Activated CD4-positive, CD25-positive, alpha-beta regulatory T cell treated with anti-CD3 and anti-CD28 coated beads, Interleukin-2, amount 50 U/mL, for 16 hours (primary cell): ENCODE data around the gene OLFM1.

Experiments
- DNase-seq: peaks from one replicate; pipeline ENCODE4 v3.0.0-alpha.2; 2020; ENCODE audit warnings: low read depth, low spot score

OLFM1 gene

DNA sequence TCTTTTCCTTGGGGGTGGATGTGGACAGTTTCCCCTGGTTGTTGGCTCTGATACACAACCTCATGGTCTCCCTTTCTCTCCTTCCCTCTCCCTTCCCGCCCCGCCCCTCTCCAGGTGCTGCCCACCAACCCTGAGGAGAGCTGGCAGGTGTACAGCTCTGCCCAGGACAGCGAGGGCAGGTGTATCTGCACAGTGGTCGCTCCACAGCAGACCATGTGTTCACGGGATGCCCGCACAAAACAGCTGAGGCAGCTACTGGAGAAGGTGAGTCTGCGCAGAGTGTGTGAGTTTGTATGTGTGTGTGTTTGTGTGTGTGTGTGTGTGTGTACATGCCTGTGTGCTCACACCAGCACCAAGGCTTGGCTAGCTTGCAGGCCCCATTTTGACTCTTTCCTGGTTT, 2.6 kb downstream of the OLFM1 start:
- DNase-seq: no peak

- DNase-seq: no peak
Observed at GRCh38 chr9:135090547-135090946, 3.1 kb downstream of the OLFM1 start.

- DNase-seq: no peak
Observed at GRCh38 chr9:135091545-135091944, 4.1 kb downstream of the OLFM1 start.

DNA sequence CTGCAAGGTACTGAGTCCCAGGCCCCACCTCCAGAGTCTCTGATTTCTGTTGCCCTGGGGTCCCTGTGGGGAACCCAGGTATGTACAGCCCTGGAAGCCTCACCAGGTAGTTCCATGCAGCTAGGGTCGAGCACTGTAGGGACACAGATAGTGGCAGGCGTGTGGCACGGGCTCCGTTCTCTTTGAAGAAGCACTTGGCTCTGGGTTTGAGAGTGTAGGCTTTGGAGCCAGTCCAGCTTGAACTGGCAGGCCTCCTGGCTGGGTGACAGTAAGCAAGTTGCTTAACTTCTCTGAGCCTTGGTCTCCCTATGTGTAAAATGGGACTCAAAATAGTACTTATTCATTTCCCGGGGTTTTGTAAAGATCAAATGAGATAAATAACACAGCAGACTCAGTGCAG, 5.6 kb downstream of the OLFM1 start:
- no peak for DNase-seq

GRCh38 chr9:135093911-135094584, 6.6 kb downstream of the OLFM1 start:
- DNase-seq: no peak

- no peak for DNase-seq
Observed at GRCh38 chr9:135095470-135096407, 8.3 kb downstream of the OLFM1 start.

DNA sequence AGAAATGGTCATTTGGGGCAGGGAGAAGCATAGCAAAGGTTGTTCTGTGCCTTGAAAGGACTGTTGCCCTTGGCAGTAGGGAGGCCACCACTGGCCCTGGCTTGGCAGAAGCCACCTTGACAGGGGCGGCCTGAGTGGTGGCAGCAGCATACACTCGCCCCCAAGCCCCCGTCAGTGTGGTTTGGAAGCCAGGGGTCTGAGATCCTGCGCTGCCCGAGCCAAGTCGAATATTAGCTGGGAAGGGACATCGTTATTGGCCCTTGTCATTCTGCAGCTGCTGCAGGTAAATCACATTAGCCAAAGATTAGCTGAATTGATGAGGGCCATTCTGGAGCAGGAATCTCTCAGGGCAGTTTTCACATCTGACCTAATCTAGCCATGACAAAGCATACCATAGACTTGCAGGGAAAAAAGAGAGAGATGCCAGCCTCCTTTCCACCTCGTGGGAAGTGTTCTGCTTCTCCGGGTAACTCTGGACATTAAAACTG, 9.0 kb downstream of the OLFM1 start:
- no peak for DNase-seq

DNA sequence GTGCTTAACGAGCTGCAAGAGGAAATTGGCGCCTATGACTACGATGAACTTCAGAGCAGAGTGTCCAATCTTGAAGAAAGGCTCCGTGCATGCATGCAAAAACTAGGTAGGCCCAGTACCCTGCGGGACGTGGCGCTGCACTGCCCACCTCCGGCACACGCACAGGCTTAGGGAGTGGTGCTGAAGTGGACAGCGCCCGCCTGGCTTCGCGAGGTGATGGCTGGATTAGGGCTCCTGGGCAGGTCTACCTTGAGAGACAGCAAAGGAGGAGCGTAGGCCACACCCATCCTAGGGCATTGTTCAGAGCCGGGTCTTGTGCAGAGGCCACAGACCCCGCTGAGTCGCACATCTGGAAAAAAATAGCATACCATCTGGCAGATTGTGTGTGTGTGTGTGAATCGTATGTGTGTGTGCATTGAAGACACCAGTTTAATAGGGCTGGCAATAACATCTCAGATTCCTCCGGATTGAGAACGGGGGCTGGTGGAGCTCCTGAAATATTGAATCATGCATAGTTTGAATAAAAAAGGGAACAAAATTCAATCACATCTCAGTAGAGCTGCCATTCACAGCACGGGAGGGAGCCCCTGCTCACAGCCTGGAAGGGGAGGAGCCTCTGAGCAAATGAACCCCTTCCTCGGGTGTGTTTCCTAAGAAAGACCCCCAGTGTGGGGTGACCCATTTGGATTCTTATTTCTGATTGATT, 11.1 kb downstream of the OLFM1 start:
- no peak for DNase-seq

DNA sequence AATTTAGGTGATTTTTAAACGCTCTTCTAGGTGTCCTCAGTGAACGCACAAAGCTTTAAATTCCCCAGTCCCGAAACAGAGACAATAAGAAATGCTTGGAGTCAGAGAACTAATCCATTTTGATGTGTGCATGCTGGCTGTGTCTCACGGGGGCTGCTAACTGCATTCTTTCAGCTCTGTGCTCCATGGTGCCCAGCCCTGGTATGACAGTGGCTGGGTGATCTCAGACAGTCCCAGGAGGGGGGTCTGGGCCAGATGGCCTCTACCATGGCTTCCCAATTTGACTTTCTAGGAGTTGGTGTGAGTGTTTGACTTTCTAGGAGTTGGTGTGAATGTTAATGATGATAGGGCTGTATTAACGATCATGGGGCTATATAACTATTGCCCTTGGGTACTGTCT, 12.1 kb downstream of the OLFM1 start:
- DNase-seq: no peak

GRCh38 chr9:135100241-135100681, 12.8 kb downstream of the OLFM1 start:
- no peak for DNase-seq

GRCh38 chr9:135100725-135101410, 13.4 kb downstream of the OLFM1 start:
- DNase-seq: no peak

GRCh38 chr9:135101486-135101885, 14.0 kb downstream of the OLFM1 start:
- no peak for DNase-seq

GRCh38 chr9:135101926-135102325, 14.5 kb downstream of the OLFM1 start:
- DNase-seq: no peak

DNA sequence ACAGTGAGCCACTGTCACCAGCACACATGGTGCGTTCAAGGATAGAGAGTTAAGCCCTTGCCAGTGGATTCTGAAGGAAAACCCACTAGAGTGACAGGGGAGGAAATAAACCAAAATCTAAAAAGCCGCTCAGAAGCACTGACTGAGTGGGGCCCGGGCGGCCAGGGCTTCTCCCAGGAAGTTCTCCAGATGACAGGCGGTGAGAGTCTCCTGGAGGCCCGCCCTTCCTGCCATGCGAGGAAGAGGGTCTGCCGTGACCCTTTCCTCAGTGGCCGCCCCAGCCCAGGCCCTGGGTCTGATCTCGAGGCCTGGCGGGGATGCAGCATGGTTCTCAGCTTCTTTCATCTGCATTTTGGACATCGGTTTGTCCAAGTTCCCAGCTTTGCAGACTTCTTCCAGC, 14.9 kb downstream of the OLFM1 start:
- DNase-seq: no peak

DNA sequence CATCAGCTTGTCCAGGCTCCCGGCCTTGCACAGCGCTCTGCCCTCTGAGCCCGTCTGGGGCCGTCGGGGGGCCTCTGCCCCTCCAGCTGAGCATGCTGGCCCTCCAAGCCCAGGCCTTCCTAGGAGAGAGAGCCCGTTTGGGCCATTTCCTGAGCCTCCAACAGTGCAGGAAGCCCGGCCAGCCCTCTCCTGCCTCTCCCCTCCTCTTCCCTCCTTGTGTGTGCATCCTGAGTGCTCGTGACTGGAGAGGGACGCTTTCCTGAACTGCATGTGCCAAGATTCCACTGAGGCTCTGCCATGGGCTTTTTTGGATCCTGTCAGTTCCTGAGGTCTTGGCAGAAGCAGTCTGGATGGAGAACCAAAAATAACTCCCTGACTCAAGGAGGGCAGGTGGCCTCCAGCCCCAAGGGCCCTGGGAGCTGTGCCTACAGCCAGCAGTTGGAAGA, 15.6 kb downstream of the OLFM1 start:
- DNase-seq: no peak

- DNase-seq: no peak
Observed at GRCh38 chr9:135103931-135104639, 16.6 kb downstream of the OLFM1 start.

DNA sequence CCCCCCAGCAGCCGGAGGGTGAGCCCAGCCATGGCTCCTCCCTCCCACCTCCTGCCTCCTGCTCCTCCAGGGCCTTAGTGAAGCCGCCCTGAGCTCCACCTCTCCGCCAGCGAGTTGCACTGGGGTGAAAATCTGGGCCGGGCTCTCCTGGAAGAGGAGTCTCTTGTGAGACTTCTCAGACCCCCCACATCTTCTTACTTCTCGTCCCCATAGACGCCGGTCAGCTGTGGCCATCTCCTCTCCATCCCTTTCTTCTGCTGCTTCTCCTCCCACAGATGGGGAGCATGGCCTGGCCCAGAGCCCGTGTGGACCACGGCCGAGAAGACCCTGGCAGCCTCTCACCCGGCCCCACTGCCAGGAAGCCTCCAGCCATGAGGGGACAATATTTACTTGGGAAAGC, 17.3 kb downstream of the OLFM1 start:
- no peak for DNase-seq

GRCh38 chr9:135105211-135105745, 17.8 kb downstream of the OLFM1 start:
- no peak for DNase-seq

DNA sequence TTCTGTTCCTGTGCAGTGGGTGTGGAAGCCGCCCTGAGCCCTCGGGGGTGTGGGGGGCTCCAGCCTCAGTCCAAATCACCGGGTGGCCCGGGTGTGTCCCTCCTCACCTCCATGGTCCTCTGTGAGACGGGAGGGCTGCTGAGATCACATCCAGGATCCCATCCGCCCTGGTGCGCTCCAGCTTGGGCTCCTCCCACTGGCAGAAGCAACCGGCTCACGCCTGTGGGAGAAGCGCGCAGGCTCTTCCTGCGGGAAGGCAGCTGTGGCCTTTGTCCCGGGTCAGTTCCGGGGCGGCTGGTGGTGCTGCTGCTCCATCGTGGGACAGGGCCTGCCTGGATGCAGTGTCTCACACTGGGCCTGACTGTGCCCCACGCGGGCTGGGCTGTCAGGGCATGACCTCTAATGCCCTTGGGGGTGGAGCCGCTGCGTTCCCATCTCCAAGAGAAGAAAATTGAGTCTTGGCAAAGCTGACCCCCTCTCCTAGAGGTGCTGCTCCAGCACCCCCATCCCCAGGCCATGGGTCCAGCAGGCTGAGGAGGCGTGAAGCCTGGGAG, 18.5 kb downstream of the OLFM1 start:
- no peak for DNase-seq

DNA sequence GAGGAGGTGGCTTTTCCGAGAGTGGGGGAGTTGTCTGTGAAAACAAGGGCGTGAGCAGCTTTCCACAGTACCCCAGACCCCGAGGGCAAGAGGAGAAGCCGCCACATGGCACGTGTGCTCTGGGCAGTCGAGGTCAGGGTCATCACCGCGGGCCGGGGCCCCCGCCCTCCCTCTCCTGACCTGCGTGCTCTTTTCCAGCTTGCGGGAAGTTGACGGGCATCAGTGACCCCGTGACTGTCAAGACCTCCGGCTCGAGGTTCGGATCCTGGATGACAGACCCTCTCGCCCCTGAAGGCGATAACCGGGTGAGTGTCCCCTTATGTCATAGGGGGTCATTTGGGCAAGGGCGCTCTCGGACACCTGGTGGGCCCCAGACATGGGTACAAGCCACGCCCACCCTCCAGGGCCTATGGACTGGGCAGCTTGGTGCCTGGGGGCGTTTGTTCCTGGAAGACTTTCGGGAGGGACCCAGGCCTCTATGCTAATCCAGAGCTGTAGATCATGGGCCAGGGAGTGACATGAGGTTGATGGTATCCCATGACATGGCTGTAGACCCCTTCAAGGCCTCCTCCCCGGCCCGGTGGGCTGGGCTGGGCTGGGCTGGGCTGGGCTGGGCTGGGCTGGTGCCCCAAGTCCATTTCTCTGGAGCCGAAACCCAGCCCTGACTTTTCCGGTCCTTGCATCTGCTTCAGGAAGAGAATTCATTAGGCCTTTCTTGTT, 19.2 kb downstream of the OLFM1 start:
- DNase-seq: no peak
